HCT116 (cell line): Measurements from ENCODE around the gene COTL1. TPM values are rescaled to one million over a fixed set of nuclear protein-coding genes. Genes with fewer than 3 reads are reported as not detected.

Experiments
- ATAC-seq: fragments of 200-7000 bp; cut with Tn5 transposase; 2 replicates; pipeline ENCODE4 v1.9.1; 2020; ENCODE audit warnings: mild to moderate bottlenecking, moderate library complexity
- BruUV-seq: library from RNA; stranded (reverse); fragments of 400-500 nt; replicated peaks from 2 replicates; lab custom pipeline; 2021; lab: Mats Ljungman, UMichigan
- CTCF ChIA-PET: fragments of 300-600 bp; sonication (Branson Sonifier 250); formaldehyde crosslinking; loops from one replicate; lab custom pipeline; 2021; ENCODE audit warnings: antibody characterized with exemption; lab: Charles Lee
- POLR2A ChIA-PET: fragments of 300-600, 350-600 bp; sonication (Branson Sonifier 250); formaldehyde crosslinking; loops from one replicate; lab custom pipeline; 2021; ENCODE audit warnings: antibody characterized with exemption; lab: Charles Lee
- RAD21 ChIA-PET, 2 experiments: fragments of 300-600 bp; sonication (Branson Sonifier 250); formaldehyde crosslinking; loops; one replicate each; lab custom pipeline; 2023; ENCODE audit warnings: low total read pairs in 2 of 2; ENCODE audit not compliant: uncharacterized antibody in 2 of 2, unreplicated experiment in 2 of 2, low non-redundant PET in 1 of 2; lab: Charles Lee
- DNase-seq: peaks from one replicate; pipeline ENCODE4 v3.0.0-alpha.2; 2010; ENCODE audit warnings: low read depth, low spot score
- H2AFZ ChIP-seq: fragments of 200-600 bp; shearing (Covaris generic), sonication (generic); 2 replicates; pipeline ENCODE4 v1.6.1; 2017; ENCODE audit warnings: low read depth, mixed run types, mixed read lengths, antibody characterized with exemption, low read length; ENCODE audit not compliant: poor library complexity, severe bottlenecking
- H3K27ac ChIP-seq: 2 replicates; pipeline ENCODE4 v1.5.1; 2012; ENCODE audit warnings: low read depth, low read length
- H3K27me3 ChIP-seq: fragments of 200-600 bp; sonication (generic); 2 replicates; pipeline ENCODE4 v1.6.1; 2016; ENCODE audit warnings: mixed run types, low read length, mixed read lengths; ENCODE audit not compliant: insufficient read depth
- H3K36me3 ChIP-seq, 2 experiments: fragments of 200-500 bp in 1 of 2; fragments of 200-600 bp in 1 of 2; sonication (Bioruptor generic) in 1 of 2; sonication (generic) in 1 of 2; 2 replicates each; pipeline versions ENCODE4 v1.5.1 to v1.6.1; 2014 to 2016; ENCODE audit warnings: low read length in 2 of 2, inconsistent platforms in 1 of 2, mixed read lengths in 1 of 2, mixed run types in 1 of 2; ENCODE audit not compliant: insufficient read depth in 2 of 2, control insufficient read depth in 1 of 2
- H3K4me1 ChIP-seq, 2 experiments: fragments of 200-600 bp in 1 of 2; sonication (generic) in 1 of 2; 2 replicates each; pipeline versions ENCODE4 v1.5.1 to v1.6.1; 2012 to 2017; ENCODE audit warnings: low read length in 2 of 2, inconsistent platforms in 1 of 2, mild to moderate bottlenecking in 1 of 2, mixed read lengths in 1 of 2, mixed run types in 1 of 2, moderate library complexity in 1 of 2; ENCODE audit not compliant: insufficient read depth in 2 of 2, control insufficient read depth in 1 of 2
- H3K4me2 ChIP-seq: fragments of 200-600 bp; sonication (generic); 2 replicates; pipeline ENCODE4 v1.6.1; 2017; ENCODE audit warnings: mixed run types, low read length, mixed read lengths
- H3K4me3 ChIP-seq, 2 experiments: fragments of 200-600 bp in 1 of 2; sonication (generic) in 1 of 2; replicated peaks in 1 of 2; 2 replicates each; pipeline ENCODE4 v1.5.1; 2011 to 2016; ENCODE audit warnings: low read length in 2 of 2, control low read depth in 1 of 2, low read depth in 1 of 2, mild to moderate bottlenecking in 1 of 2, mixed read lengths in 1 of 2, mixed run types in 1 of 2
- H3K79me2 ChIP-seq: fragments of 200-600 bp; sonication (generic); 2 replicates; pipeline ENCODE4 v1.6.1; 2017; ENCODE audit warnings: mild to moderate bottlenecking, mixed run types, low read length, moderate library complexity, mixed read lengths; ENCODE audit not compliant: insufficient read depth
- H3K9ac ChIP-seq: fragments of 200-600 bp; sonication (generic); 2 replicates; pipeline ENCODE4 v1.6.1; 2016; ENCODE audit warnings: low read length, mixed read lengths
- H3K9me2 ChIP-seq: fragments of 200-600 bp; sonication (generic), shearing (Covaris generic); 2 replicates; pipeline ENCODE4 v1.6.1; 2017; ENCODE audit warnings: mixed run types, mild to moderate bottlenecking, moderate library complexity; ENCODE audit not compliant: insufficient read depth
- H3K9me3 ChIP-seq, 2 experiments: fragments of 200-500 bp in 1 of 2; fragments of 200-600 bp in 1 of 2; sonication (Bioruptor generic) in 1 of 2; sonication (generic) in 1 of 2; 2 replicates each; pipeline ENCODE4 v1.6.1; 2014 to 2017; ENCODE audit warnings: low read length in 2 of 2, mixed read lengths in 2 of 2, inconsistent platforms in 1 of 2, low read depth in 1 of 2, mild to moderate bottlenecking in 1 of 2, mixed run types in 1 of 2, moderate library complexity in 1 of 2; ENCODE audit not compliant: control insufficient read depth in 1 of 2, insufficient read depth in 1 of 2
- H4K20me1 ChIP-seq: fragments of 200-600 bp; sonication (generic), shearing (Covaris generic); 2 replicates; pipeline ENCODE4 v1.6.1; 2017; ENCODE audit warnings: mixed run types, mild to moderate bottlenecking, moderate library complexity; ENCODE audit not compliant: insufficient read depth
- ATF3 ChIP-seq: IDR thresholded peaks from 2 replicates; pipeline ENCODE4 v1.6.1; 2012
- CEBPB ChIP-seq: IDR thresholded peaks from 2 replicates; pipeline ENCODE4 v1.6.1; 2012; ENCODE audit warnings: low read depth
- CTCF ChIP-seq, 3 experiments: fragments of 200-600 bp in 1 of 3; sonication (generic) in 1 of 3; IDR thresholded peaks in 2 of 3; conservative IDR thresholded peaks in 1 of 3; 2 replicates each; pipeline ENCODE4 v1.5.1; 2012 to 2017; ENCODE audit warnings: low read depth in 2 of 3, low read length in 2 of 3, antibody characterized with exemption in 1 of 3, borderline replicate concordance in 1 of 3, control low read depth in 1 of 3, mild to moderate bottlenecking in 1 of 3, mixed read lengths in 1 of 3, mixed run types in 1 of 3, moderate library complexity in 1 of 3; ENCODE audit not compliant: insufficient read depth in 1 of 3
- EGR1 ChIP-seq: IDR thresholded peaks from 2 replicates; pipeline ENCODE4 v1.6.1; 2012; ENCODE audit warnings: low read depth
- EZH2 ChIP-seq: fragments of 200-600 bp; sonication (generic); IDR thresholded peaks from 2 replicates; pipeline ENCODE4 v1.6.1; 2017; ENCODE audit warnings: antibody characterized with exemption, mixed run types
- EZH2phosphoT487 ChIP-seq: fragments of 200-600 bp; IDR thresholded peaks from 2 replicates; pipeline ENCODE4 v1.6.1; 2018; ENCODE audit warnings: antibody characterized with exemption, borderline replicate concordance
- FOSL1 ChIP-seq: IDR thresholded peaks from 2 replicates; pipeline ENCODE4 v1.6.1; 2012; ENCODE audit warnings: low read depth
- POLR2A ChIP-seq: IDR thresholded peaks from 2 replicates; pipeline ENCODE4 v1.7.0; 2011; ENCODE audit warnings: borderline replicate concordance; ENCODE audit not compliant: insufficient read depth, insufficient read length; ENCODE audit errors: extremely low read depth
- POLR2AphosphoS5 ChIP-seq: IDR thresholded peaks from 2 replicates; pipeline ENCODE4 v1.6.1; 2011; ENCODE audit warnings: mild to moderate bottlenecking, low read depth, low read length, moderate library complexity
- RAD21 ChIP-seq: IDR thresholded peaks from 2 replicates; pipeline ENCODE4 v1.6.1; 2012; ENCODE audit warnings: low read depth, mild to moderate bottlenecking
- REST ChIP-seq: IDR thresholded peaks from 2 replicates; pipeline ENCODE4 v1.6.1; 2012; ENCODE audit warnings: low read depth
- SIN3A ChIP-seq: IDR thresholded peaks from 2 replicates; pipeline ENCODE4 v1.6.1; 2012; ENCODE audit warnings: low read depth
- TCF7L2 ChIP-seq: IDR thresholded peaks from 2 replicates; pipeline ENCODE4 v1.7.0; 2011; ENCODE audit warnings: borderline replicate concordance, inconsistent platforms; ENCODE audit not compliant: insufficient read depth, insufficient read length; ENCODE audit errors: extremely low read depth
- ZNF274 ChIP-seq: fragments of 200-500 bp; sonication (Bioruptor generic); IDR thresholded peaks from 2 replicates; pipeline ENCODE4 v1.6.1; 2014; ENCODE audit warnings: mild to moderate bottlenecking, low read depth, low read length, inconsistent platforms
- intact Hi-C: fragments of 100-400 bp; cut with micrococcal nuclease; formaldehyde crosslinking; loops from 2 replicates; pipeline ENCODE4 v1.10.0; 2022
- total RNA-seq: library from RNA; stranded (reverse); gene quantifications from one replicate; pipeline ENCODE4 v1.2.1, GENCODE V29; 2021; ENCODE audit not compliant: unreplicated experiment

Gene COTL1
- total RNA-seq, 1 experiment from 2014 or later, result 276 TPM

GRCh38 chr16:84596161-84596560 is 21.7 kb downstream of the COTL1 start:
- Histone ChIP-seq H3K9me3 (no peaks in the 10 kb centered on the region), H3K4me2 (no peak overlapping the region), H3K36me3 (no peaks in the 10 kb centered on the region), H3K9me2 (no peaks in the 10 kb centered on the region), H2AFZ (no peak overlapping the region), H3K4me1 (peaks cover 8 to 10% of the 10 kb centered on the region in 2 experiments), H3K27ac (no peak overlapping the region), H3K27me3 (no peaks in the 10 kb centered on the region), H4K20me1 (no peaks in the 10 kb centered on the region; the same call in 1 of the 2 replicates), H3K4me3 (no peak overlapping the region), H3K79me2 (peaks cover 85% of the 10 kb centered on the region), H3K9ac (no peak overlapping the region)
- no TSS peak for BruUV-seq
- intact Hi-C loops, result no loop called here
- ChIA-PET CTCF (no interaction called here), POLR2A (no interaction called here), RAD21 (no interaction called here)
- no peak for DNase-seq
- ATAC-seq, result no peak
- TF ChIP-seq EGR1, result no peak
- no peak for TF ChIP-seq TCF7L2
- no peak for TF ChIP-seq CTCF (IDR thresholded peaks at IDR 0.05 in 2 of 3, conservative IDR thresholded peaks at IDR 0.05 in 1 of 3; ENCODE audit: borderline replicate concordance in 1 of 3, insufficient read depth in 1 of 3, low read depth in 2 of 3, low read length in 2 of 3)
- no peak for TF ChIP-seq EZH2
- no peak for TF ChIP-seq ZNF274
- TF ChIP-seq SIN3A, result no peak
- TF ChIP-seq POLR2A, result no peak
- TF ChIP-seq CEBPB, result no peak
- no peak for TF ChIP-seq EZH2phosphoT487
- no peak for TF ChIP-seq ATF3
- no peak for TF ChIP-seq RAD21
- no peak for TF ChIP-seq REST
- no peak for TF ChIP-seq POLR2AphosphoS5
- no peak for TF ChIP-seq FOSL1
